Measurements from ENCODE around the gene RPA3. TPM values are rescaled to one million over a fixed set of nuclear protein-coding genes. Genes with fewer than 3 reads are reported as not detected.

The RPA3 gene
- total RNA-seq, 2 experiments from 2014 or later: 32.9 to 36.5 TPM

DNA sequence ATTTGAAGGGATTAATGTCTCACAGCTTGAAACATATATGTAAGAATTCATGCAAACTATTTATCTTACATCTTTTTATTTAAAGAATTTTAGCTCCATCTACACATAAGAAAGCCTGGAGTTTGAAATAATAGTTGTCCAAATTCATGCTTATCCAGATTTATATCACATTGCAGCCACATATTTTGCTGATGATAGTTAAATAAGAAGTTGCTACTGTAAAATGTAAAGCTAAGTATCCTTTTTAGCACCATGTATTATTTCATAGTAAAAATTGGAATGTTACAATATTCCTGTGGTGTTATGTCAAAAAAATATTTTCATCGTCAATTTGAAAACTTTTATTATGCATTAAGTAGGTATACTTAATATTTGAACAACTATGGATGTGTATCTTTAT is 105.2 kb downstream of the RPA3 start:
- no peaks in the 10 kb centered on the region for H3K9me3 Mint-ChIP-seq
- H3K4me3 Mint-ChIP-seq: no peak overlapping the region
- no peaks in the 10 kb centered on the region for H3K4me1 ChIP-seq (ENCODE audit: insufficient read depth, low read length)
- H3K27me3 Mint-ChIP-seq: no peaks in the 10 kb centered on the region
- no peak overlapping the region for H3K4me3 ChIP-seq (ENCODE audit: low read length)
- no peaks in the 10 kb centered on the region for H3K36me3 ChIP-seq (ENCODE audit: insufficient read depth, low read length)
- no peaks in the 10 kb centered on the region for H3K9me3 ChIP-seq (ENCODE audit: control insufficient read depth in 1 of 2, insufficient read depth in 1 of 2, low read length in 2 of 2)
- ChIA-PET CTCF (no interaction called here), POLR2A (no interaction called here)
- intact Hi-C loops (cut with DNase I, micrococcal nuclease): no loop called here
- H3K27ac Mint-ChIP-seq: no peak overlapping the region
- no peaks in the 10 kb centered on the region for H3K36me3 Mint-ChIP-seq (ENCODE audit: low read depth)
- TF ChIP-seq CTCF (IDR thresholded peaks at IDR 0.05): no peak
- H3K27me3 ChIP-seq (ENCODE audit: control insufficient read depth in 1 of 2, insufficient read depth in 2 of 2, low read length in 2 of 2): no peaks in the 10 kb centered on the region
- H3K27ac ChIP-seq (ENCODE audit: low read depth in 1 of 2, low read length in 2 of 2): no peak overlapping the region
- H3K4me1 Mint-ChIP-seq (ENCODE audit: low read depth): peaks cover 5% of the 10 kb centered on the region
- ATAC-seq (ENCODE audit: poor library complexity): no peak
- DNase-seq: no peak

DNA sequence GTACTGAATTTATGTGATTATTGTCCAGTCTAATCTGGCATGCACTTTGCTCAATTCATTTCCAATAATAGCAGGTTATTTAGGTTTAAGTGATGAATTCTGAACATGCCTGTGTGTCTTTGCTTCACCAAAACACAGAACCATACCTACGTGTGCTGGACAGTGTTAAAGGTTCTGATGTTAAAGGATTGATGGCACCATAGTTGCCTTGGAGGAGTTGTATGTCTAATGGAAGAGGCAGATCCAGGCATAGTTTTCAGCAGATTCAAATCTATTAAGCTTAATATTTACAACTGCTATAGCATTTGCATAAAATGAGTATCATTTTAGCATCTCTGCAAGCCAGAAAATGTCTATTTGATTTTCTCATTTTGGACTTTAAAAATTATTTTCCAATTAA is 105.9 kb downstream of the RPA3 start:
- no peaks in the 10 kb centered on the region for H3K4me1 ChIP-seq (ENCODE audit: insufficient read depth, low read length)
- ChIA-PET CTCF (no interaction called here), POLR2A (no interaction called here)
- intact Hi-C loops (cut with DNase I, micrococcal nuclease): no loop called here
- Mint-ChIP-seq H3K4me3 (no peak overlapping the region), H3K27me3 (no peaks in the 10 kb centered on the region), H3K27ac (no peak overlapping the region), H3K4me1 (ENCODE audit: low read depth) (peaks cover 4% of the 10 kb centered on the region), H3K9me3 (no peaks in the 10 kb centered on the region), H3K36me3 (ENCODE audit: low read depth) (peaks cover 5% of the 10 kb centered on the region)
- ATAC-seq (ENCODE audit: poor library complexity) (no peak), DNase-seq (no peak)
- H3K27ac ChIP-seq (ENCODE audit: low read depth in 1 of 2, low read length in 2 of 2): no peak overlapping the region
- H3K27me3 ChIP-seq (ENCODE audit: control insufficient read depth in 1 of 2, insufficient read depth in 2 of 2, low read length in 2 of 2): no peaks in the 10 kb centered on the region
- no peaks in the 10 kb centered on the region for H3K9me3 ChIP-seq (ENCODE audit: control insufficient read depth in 1 of 2, insufficient read depth in 1 of 2, low read length in 2 of 2)
- H3K36me3 ChIP-seq (ENCODE audit: insufficient read depth, low read length): peaks cover 6% of the 10 kb centered on the region
- TF ChIP-seq CTCF (IDR thresholded peaks at IDR 0.05): no peak
- no peak overlapping the region for H3K4me3 ChIP-seq (ENCODE audit: low read length)

DNA sequence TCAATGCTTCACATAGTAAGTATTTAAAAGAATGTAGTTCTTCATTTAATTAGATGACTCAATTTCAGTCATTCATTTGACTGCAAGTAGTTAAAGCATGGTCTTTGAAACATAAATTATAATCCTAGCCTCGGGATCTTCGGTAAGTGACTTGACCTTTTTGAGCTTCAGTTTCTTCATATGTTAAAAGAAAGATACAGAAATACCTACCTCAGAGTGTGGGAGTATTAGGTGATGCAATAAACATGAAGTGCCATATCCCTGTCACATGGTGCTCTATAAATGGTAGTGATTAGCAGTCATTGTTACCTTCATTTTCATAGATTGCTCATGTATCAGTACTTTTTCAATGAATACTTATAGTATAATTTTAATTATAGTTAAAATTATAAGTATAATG is 109.1 kb downstream of the RPA3 start:
- H3K27me3 ChIP-seq (ENCODE audit: control insufficient read depth in 1 of 2, insufficient read depth in 2 of 2, low read length in 2 of 2): no peaks in the 10 kb centered on the region
- ChIA-PET CTCF (no interaction called here), POLR2A (no interaction called here)
- no peak overlapping the region for H3K27ac ChIP-seq (ENCODE audit: low read depth in 1 of 2, low read length in 2 of 2)
- H3K4me3 ChIP-seq (ENCODE audit: low read length): no peak overlapping the region
- Mint-ChIP-seq H3K27me3 (no peaks in the 10 kb centered on the region), H3K4me3 (no peak overlapping the region), H3K36me3 (ENCODE audit: low read depth) (peaks cover 23% of the 10 kb centered on the region), H3K9me3 (no peaks in the 10 kb centered on the region), H3K27ac (no peak overlapping the region), H3K4me1 (ENCODE audit: low read depth) (no peaks in the 10 kb centered on the region)
- no peak for ATAC-seq (ENCODE audit: poor library complexity)
- H3K4me1 ChIP-seq (ENCODE audit: insufficient read depth, low read length): no peaks in the 10 kb centered on the region
- no peak for TF ChIP-seq CTCF (IDR thresholded peaks at IDR 0.05)
- intact Hi-C loops (cut with DNase I, micrococcal nuclease): no loop called here
- no peaks in the 10 kb centered on the region for H3K9me3 ChIP-seq (ENCODE audit: control insufficient read depth in 1 of 2, insufficient read depth in 1 of 2, low read length in 2 of 2)
- peaks cover 12% of the 10 kb centered on the region for H3K36me3 ChIP-seq (ENCODE audit: insufficient read depth, low read length)
- DNase-seq: no peak

All from CD4-positive, alpha-beta T cell (primary cell).